HG03354 (cell line): ENCODE results near the gene EPB41.
"Not testable (repeated sequence)": the region's sequence is repeated elsewhere in the genome, so short reads cannot be mapped to it uniquely, and the experiment has no call there.

Experiments
- ATAC-seq: cut with Tn5 transposase; IDR thresholded peaks from one replicate; pipeline ENCODE4 v1.9.1; 2021; ENCODE audit warnings: mild to moderate bottlenecking; ENCODE audit not compliant: unreplicated experiment, poor library complexity, severe bottlenecking

Gene EPB41

DNA sequence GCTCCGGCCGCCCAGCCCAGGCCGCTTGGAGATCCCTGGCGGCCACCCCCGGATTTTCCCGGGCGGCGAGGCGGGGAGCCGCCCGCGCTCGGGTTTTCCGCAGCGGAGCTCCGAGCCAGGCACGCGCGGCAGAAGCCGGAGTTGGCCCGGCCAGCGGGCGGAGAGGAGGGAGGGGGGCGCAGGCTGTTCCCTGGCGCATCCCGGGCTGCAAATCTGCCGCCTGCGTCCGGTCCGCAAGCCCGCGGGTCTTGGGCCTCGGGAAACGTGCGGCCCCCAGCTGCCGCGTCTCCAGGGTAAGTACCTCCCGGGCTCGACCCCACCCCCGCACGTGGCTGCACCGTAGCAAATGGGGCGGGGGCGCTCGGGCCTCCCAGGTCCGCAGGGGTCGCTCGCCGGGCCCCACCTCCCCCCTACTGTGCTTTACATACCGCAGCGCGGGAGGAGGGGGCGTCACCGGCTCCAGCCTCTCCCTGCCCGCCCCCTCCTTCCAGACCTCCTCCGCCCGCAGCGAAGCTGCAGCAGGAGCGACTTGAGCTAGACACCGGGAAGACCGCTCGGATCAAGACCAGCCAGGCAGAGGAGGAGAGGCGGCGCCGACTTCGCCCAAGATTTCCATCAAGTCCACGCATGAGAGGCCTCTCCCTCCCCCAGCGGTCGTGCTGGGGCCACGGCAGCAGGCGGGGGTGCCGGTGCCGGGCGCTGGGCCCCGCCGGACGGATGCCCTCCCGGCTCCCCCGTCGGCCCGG, 207.7 kb downstream of the EPB41 start:
- ATAC-seq = no peak

DNA sequence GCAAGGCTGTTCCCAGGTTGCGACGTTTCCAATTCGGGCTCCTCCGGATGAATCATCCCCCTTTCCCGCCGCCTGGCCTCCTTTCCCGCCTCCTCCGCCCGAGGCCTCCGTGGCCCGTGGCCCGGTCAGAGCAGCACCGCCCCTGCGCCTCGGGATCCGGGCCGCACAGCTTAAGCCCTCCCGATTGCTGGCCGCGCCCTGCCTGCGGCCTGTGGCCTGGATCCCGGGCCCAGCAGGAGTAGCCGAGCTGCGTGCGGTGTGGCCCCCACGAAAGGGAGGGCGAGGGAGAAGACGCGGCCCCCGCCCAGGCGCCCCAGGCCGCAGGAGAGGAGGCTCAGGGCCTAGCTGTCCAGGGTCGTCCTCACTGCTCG, 208.3 kb downstream of the EPB41 start:
- no peak for ATAC-seq

- no peak for ATAC-seq
Measured at GRCh38 chr1:29123053-29123886, 208.9 kb downstream of the EPB41 start.

DNA sequence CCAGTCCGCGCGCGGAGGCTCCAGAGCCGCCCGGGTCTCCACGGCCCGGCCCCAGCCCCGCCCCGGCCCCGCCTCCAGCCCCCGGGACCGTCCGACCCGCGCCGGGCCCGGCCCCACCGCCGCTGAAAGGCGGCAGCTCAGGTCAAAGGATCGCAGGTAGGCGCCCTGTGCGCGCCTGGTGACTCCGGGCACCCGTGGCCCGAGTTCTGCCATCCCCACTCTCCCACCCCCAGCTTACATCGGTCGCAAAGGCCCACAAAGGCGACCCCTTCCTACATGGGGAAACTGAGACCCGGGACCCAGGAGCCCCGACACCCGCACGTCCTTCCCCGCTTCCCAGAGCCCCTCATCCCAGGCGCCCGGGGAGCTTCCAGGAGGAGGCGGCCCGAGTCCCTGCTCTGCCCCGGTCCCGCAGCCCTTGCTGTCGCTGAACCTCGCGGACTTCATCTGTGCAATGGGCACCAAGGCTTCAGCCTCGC, 209.6 kb downstream of the EPB41 start, which contains the start of gene TMEM200B:
Gene TMEM200B, minus strand, starts transcription at position 17 of the 479 bp plus-strand sequence. CDS start 2,075 bp downstream, outside the sequence.
- no peak for ATAC-seq

DNA sequence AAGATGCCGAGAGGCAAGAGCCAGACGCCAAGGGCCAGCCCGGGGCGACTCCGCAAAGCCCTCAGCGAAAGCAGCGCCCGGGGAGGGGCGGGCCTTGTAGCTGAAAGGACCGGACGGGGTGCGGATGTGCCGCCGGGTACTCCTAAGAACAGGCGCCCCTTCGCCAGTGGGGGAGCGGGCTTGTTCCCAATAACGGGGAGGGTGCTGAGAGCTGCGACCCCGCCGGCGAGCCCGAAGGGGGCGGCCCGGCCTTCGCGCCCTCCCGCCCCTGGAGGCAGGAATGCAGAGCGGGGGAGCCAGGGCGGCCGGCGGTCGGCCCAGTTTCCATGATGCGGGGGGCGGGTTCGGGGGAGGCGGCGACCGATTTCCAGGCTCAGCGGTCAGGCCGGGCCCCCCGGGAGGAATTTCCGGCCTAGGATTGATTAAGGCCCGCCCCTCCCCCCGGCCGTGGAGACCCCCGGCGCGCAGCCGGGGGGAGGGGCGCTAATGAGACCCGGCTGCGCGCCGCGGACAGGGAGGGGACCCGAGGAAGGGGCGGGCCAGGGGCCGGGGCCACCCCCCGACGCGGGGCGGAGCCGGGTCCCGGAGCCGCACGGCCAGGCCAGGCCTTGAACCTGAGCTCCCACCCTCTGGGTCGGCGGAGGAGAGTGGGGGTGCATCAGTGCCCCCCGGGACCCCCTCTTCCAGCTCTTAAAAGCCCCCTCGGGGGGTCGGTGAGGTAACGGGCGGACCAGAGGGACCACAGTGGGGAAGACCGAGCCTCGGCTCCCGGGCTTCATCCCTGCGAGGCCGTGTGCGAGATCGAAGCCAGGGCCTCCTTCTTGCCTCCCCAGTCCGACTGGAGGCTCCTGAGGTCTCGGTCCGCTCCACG, 210.2 kb downstream of the EPB41 start:
- no peak for ATAC-seq

GRCh38 chr1:29125237-29125641, 210.9 kb downstream of the EPB41 start:
- no peak for ATAC-seq

DNA sequence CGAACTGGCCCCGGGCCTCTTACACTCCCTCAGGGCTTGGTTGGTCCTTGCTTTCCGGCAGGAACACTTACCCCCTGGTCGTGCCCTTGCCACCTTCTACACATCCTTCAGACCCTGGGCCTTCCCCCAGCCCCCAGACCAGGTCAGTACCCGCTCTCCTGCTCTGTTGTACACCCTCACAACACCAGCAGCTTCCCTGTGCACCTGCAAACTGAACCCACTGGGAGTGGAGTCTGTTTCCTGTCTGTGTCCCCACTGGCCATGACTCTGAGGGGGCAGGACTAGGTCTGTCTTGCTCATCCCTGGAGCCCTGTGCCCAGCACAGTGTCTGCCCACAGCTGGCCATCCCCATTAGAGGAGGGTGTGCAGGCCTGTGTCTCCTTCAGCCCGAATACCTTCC, 211.4 kb downstream of the EPB41 start:
- no peak for ATAC-seq

- ATAC-seq = no peak
Measured at GRCh38 chr1:29126198-29126597, 211.8 kb downstream of the EPB41 start.

DNA sequence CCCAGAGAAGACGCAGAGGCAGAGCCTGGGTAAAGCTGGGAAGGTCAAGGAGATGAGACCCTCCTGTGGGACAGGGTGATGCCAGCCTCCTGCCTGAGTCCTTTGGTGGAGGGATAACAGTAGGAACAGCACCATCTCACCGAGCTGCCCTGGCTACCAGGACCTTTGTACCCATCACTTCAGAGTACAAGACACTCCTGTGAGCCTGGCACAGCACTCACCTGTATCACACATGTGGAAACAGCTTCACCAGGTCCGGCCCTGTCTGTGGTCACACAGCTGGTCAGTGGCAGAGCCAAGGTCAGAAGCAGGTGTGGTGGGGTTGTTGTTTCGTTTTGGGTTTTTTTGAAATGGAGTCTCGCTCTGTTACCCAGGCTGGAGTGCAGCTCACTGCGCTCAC, 214.4 kb downstream of the EPB41 start:
- no peak for ATAC-seq

GRCh38 chr1:29129916-29130315, 215.5 kb downstream of the EPB41 start:
- no peak for ATAC-seq

- ATAC-seq = not testable (repeated sequence)
Measured at GRCh38 chr1:29131056-29131455, 216.7 kb downstream of the EPB41 start.

- no peak for ATAC-seq
Measured at GRCh38 chr1:29133861-29134694, 219.7 kb downstream of the EPB41 start.

DNA sequence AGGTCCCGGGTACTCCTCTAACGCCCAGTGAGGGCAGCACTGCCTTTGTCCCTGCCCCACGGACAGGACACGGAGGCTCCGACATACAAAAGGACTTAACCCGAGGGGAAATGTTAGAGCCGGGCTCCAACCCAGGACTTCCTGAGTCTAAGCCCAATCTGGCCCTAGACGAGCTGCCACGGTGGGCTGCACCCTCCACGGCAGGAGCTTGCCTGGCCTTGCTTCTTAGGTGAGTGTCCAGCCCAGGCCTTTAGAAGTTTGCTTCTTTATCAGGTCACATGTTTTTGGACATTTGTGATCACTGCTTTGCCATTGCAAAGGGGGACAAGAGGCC, 220.3 kb downstream of the EPB41 start:
- no peak for ATAC-seq

- ATAC-seq = no peak
Measured at GRCh38 chr1:29136391-29136915, 222.1 kb downstream of the EPB41 start.

DNA sequence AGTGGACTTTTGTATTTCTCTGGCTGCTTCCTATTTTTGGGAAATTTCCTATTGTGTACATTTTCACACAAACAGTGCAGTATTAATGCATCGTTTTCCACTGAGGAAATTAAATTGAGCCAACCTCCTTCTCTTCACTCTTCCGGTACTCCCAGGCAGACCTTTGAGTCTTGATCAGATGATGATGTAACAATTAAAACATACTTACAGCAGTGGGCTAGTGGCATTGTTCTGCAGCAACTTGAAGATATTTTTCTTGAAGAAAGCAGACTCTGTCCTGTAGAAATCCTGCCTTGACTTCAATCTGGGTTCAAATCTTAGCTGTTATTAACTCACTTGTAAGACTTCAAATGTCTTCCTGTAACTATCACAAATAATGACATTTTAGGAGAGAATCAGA, 228.3 kb downstream of the EPB41 start:
- no peak for ATAC-seq

DNA sequence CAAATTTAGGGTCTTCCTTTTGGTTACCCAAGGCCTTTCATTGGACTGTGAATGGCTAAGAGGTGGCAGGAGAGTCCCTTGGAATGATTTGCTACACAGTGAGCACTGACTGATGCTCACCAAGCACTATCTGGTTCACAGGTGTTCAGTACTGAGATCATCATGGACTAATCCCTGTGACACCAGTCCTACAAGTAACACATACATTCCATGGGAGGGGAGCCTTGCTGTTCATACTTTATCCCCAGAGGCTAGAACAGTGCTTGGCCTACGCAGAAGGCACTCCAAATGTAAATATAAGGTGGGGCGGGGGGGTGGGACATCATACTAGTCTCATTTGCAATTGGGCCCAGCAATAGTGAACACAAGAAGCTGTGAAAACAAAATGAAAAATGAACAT, 229.8 kb downstream of the EPB41 start:
- ATAC-seq = no peak

DNA sequence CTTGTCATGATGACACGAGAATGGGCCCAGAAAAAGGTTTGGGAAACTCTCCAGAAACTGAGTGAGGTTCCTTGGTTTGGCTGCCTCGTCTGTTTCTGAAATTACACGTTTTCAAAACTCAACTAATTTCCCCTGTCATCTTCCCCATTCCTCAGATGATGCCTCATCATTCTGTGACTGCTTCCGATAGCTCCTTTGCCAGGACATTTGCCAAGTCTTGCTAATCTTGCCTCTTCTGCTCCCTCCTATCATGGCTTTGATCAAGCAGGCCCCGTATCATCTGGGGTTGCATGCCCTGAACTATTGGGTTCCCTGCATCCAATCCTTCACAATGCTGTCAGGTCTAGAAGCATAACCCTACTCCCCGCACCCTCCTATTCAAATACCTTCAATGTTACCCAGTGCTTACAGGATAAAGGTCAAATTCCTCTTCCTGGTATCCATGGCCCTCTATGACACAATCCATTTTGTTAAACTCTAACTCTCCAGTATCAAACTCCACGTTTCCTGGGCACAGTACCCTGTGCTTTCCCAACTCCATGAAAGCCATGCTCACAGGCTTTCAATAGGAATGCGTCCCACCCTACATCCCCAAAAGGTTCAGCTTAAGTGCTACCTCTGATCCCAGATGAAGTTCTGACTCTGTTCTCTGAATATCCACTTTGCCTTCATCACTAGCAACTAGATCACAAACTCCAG, 231.5 kb downstream of the EPB41 start:
- no peak for ATAC-seq

GRCh38 chr1:29148656-29149491, 234.5 kb downstream of the EPB41 start:
- ATAC-seq = no peak
